GM19351 (cell line): ENCODE results near the gene MAML2.

Experiments used
- ATAC-seq: cut with Tn5 transposase; IDR thresholded peaks from one replicate; pipeline ENCODE4 v1.9.1; 2021; ENCODE audit warnings: mild to moderate bottlenecking, moderate library complexity; ENCODE audit not compliant: unreplicated experiment

Gene MAML2

GRCh38 chr11:96342961-96343711, at the start of gene MAML2:
MAML2 (minus strand) TSS chr11:96343195; CDS start chr11:96341895, 1,300 bp downstream.
- peak; percentile 78 for ATAC-seq

DNA sequence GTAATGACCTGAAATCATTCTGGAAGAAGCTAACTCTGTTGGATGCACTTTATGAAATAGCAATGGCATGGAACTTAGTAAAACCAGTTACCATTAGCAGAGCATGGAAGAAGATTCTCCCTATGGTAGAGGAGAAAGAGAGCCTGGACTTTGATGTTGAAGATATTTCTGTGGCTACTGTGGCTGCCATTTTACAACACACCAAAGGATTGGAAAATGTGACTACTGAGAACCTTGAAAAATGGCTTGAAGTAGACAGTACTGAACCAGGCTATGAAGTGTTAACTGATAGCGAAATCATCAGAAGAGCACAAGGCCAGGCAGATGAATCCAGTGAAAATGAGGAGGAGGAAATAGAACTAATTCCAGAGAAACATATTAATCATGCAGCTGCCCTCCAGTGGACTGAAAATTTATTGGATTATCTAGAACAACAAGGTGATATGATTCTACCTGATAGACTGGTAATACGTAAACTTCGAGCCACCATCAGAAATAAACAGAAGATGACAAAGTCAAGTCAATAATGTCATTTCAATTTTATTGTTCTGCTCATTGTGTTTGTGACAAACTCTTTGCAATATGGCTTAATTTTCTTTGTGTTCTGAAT, 48.8 kb upstream of the MAML2 start:
- ATAC-seq = no peak

DNA sequence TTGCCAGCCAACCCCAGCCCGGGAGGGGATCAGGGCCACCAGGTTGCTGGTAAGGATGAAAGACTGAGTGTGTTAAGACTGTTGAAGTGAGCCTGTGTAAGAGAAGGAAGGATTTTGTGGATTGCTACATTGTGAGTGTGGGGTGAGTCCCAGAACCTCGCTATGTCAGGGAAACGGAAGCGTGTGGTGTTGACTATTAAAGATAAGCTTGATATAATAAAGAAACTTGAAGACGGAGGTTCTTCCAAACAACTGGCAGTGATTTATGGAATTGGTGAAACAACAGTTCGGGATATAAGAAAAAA, 47.4 kb upstream of the MAML2 start:
- ATAC-seq = no peak

GRCh38 chr11:96389720-96390487, 46.9 kb upstream of the MAML2 start, which contains the start of the genes CCDC82 and JRKL:
CCDC82 (minus strand) TSS chr11:96389912; CDS start chr11:96384747, 5,165 bp downstream.
JRKL (plus strand) TSS chr11:96390013; CDS start chr11:96390650, 637 bp downstream.
- peak; percentile 87 for ATAC-seq

DNA sequence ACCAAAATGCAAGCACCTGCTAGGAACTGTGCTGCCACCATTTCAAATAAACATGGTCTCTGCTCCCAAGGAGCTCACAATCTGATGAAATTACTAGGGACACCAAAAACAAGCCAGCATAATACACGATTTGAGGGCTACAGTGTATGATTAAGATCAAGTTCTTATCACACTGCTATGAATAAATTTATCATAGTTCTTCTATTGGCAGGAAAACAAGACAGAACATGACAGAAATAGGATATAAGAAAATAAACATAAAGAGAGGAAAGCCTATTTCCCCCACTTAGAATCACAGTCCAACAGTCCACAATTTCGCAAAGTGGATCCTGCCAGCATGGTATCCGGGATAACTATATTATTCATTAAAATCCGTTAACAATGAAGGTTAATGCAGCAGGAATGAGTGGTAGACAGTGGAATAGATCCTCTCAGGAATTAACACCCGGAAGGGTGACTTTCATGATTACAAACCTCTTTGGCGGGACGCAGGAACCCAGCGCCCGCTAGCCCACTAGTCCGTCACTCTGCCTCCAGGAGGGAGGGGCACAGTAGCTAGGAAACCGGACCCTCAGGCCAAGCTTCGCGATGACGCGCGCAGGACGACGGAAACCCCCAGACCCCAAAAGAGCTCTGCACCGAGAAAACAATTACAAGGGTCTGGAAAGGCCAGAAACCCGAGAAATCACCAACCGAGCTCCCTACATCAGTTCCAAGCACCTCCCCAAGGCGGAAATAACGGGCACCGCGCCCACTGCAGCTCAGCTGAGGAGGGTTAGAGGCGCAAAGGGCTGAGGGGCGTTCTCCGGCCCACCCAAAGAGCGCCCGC, 46.1 kb upstream of the MAML2 start:
- ATAC-seq = peak; percentile 50

GRCh38 chr11:96385187-96385586, 42.2 kb upstream of the MAML2 start:
- ATAC-seq = no peak

- ATAC-seq = no peak
These were observed 41.2 kb upstream of the MAML2 start for GRCh38 chr11:96384156-96384555.

GRCh38 chr11:96376796-96377195, 33.8 kb upstream of the MAML2 start:
- ATAC-seq = no peak

DNA sequence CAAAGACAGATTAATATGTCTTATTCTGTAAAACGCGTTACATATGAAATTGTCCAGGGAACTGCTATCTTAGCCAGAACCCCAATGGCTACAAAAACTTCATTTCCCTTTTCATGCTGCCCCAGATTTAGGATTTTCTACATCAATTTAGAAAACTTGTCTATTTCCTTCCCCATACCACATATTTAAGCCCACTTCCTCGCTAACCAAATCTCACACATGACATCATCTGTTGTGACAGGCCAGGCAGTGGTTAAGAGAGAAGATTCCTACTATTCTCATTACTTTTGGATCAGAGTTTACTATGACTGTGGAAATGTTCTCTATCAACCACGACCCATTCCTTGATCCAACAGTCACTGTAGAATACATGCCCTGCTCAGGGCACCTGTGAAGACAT, 30.8 kb upstream of the MAML2 start:
- no peak for ATAC-seq

DNA sequence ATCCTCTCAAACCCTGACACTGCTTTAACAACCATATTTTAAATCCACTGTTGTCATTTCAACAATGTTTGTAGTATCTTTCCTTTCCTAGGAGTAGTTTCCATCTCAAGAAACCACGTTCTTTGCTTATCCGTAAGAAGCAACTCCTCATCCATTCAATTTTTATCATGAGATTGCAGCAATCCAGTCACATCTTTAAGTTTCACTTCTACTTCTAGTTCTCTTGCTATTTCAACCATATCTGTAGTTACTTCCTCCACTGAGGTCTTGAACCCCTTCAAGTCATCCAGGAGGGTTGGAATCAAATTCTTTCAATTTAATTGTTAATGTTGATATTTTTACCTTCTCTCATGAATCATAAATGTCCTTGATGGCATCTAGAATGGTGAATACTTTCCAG, 24.3 kb upstream of the MAML2 start:
- ATAC-seq = no peak

GRCh38 chr11:96366024-96366423, 23.0 kb upstream of the MAML2 start:
- ATAC-seq = no peak

DNA sequence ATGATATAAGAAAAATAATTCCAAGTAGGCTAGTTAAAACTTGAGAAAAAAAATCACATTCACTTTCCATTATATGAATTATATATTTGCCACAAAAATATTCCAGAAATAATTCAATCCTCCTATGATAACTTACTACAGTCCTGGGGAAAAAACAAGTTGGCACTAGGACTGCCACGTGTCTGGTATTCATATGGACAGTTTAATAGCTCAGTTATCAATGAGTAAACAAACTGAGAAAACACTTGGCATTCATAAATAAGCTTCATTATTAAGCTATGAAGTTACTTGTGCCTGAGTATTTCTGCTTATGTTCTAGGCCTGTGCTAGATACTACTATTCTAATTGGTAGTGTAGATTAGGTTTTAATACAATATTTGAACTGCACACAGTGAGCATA, 22.5 kb upstream of the MAML2 start:
- no peak for ATAC-seq

- no peak for ATAC-seq
These were observed 18.8 kb upstream of the MAML2 start for GRCh38 chr11:96361778-96362177.

- no peak for ATAC-seq
These were observed 15.3 kb upstream of the MAML2 start for GRCh38 chr11:96358321-96358720.

- ATAC-seq = peak; percentile 73
These were observed 14.8 kb upstream of the MAML2 start for GRCh38 chr11:96357794-96358193.

DNA sequence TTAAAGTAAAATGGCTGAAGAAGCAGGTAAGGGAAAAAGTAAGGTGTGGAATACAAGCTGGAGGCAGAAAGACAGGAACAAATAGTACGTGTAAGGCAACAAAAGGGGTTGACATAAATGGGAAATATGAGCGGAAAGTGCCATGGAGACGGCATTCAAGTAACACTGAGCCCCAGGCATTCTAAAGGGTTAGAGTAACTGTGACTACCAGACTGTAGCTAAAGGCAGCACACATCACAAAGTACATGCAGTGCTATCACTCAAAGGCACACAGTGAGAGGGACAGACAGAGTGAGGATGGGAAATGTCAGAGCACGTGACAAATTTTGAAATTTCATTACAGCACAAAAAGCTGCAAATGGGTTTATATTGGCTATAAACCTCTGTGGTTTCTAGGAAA, 13.9 kb upstream of the MAML2 start:
- ATAC-seq = no peak

DNA sequence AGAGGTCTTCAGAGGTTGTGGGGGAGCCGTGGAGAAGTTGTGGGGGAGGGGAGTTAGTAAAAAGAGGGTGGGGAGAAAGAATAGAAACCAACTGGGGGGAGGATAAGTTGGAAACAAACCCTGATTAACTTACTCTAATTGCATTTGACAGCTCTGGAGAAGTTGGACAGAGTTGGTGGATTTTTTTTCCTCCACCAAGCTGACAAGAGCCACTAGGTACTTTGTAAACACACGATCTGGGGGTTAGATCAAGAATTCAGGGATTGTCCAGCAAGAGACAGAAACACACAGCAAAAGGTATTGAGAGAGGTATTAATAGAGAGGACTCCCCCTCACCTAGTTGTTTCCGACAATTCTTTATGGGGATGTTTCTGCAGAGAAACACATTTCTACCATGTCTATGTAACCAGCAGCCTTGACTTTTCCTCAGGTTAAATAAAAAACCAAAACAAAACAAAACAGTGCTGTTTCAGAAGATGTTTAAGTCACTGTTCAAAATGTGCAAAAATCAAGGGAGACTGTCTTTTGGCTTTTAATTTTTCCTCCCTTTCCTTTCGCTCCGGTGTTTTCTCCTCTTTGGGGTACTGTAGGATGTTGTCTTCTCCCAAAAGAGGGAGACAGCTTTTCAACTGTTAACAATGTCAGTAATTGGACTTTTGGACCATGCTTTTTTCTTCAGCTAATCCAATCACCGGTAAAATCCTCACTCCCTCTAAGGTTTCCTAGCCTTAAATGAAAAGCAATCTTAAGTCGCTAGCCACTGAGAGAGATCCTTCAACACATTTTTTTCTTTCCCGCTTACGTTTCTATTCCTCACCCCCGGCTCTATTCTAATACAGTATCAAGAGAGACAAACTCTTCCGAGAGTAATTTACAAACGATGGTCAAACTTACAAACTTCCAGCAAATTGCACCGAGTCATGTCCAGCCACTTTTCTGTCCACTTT, 708 bp downstream of the MAML2 start:
- ATAC-seq = no peak

GRCh38 chr11:96341211-96342013, 1.6 kb downstream of the MAML2 start:
- peak; percentile 29 for ATAC-seq

GRCh38 chr11:96340555-96340885, 2.5 kb downstream of the MAML2 start:
- ATAC-seq = no peak
